SK-N-SH (cell line): Measurements from ENCODE around the gene EIF2B4. TPM values are rescaled to one million over a fixed set of nuclear protein-coding genes. Genes with fewer than 3 reads are reported as not detected.

ENCODE experiments used
- CTCF ChIA-PET: fragments of 300-600, 350-600 bp; formaldehyde crosslinking; extraction: SDS; loops from one replicate; lab custom pipeline; 2021; lab: Yijun Ruan, JAX
- POLR2A ChIA-PET: fragments of 350-600 bp; sonication (Branson Sonifier 250); formaldehyde crosslinking; extraction: SDS; loops from one replicate; lab custom pipeline; 2020; ENCODE audit warnings: antibody characterized with exemption, inconsistent platforms; lab: Yijun Ruan, JAX
- DNase-seq: peaks from one replicate; pipeline ENCODE4 v3.0.0; 2012
- H2AFZ ChIP-seq: fragments of 200-600 bp; sonication (generic); 2 replicates; pipeline ENCODE4 v1.8.1; 2016; ENCODE audit warnings: antibody characterized with exemption, mild to moderate bottlenecking, low read depth
- H3F3A ChIP-seq: fragments of 200-600 bp; sonication (generic); replicated peaks from 2 replicates; pipeline ENCODE3; 2016; ENCODE audit warnings: antibody characterized with exemption, mild to moderate bottlenecking; ENCODE audit not compliant: insufficient read depth
- H3K27ac ChIP-seq, 2 experiments: fragments of 200-500 bp in 1 of 2; fragments of 200-600 bp in 1 of 2; sonication (Bioruptor generic) in 1 of 2; sonication (generic), shearing (Covaris generic) in 1 of 2; 2 replicates each; pipeline versions ENCODE4 v1.5.1 to v1.6.1; 2014 to 2016; ENCODE audit warnings: low read depth in 2 of 2, inconsistent platforms in 1 of 2, low read length in 1 of 2, mild to moderate bottlenecking in 1 of 2, mixed read lengths in 1 of 2
- H3K27me3 ChIP-seq: fragments of 200-600 bp; sonication (generic), shearing (Covaris generic); 2 replicates; pipeline ENCODE4 v1.6.1; 2016; ENCODE audit warnings: mixed run types; ENCODE audit not compliant: insufficient read depth
- H3K36me3 ChIP-seq, 2 experiments: fragments of 200-500 bp in 1 of 2; fragments of 200-600 bp in 1 of 2; sonication (Bioruptor generic) in 1 of 2; sonication (generic) in 1 of 2; replicated peaks in 1 of 2; 2 replicates each; pipeline versions ENCODE3 to v1.5.1; 2014 to 2016; ENCODE audit warnings: low read length in 1 of 2, mild to moderate bottlenecking in 1 of 2; ENCODE audit not compliant: insufficient read depth in 2 of 2, control insufficient read depth in 1 of 2
- H3K4me1 ChIP-seq, 2 experiments: fragments of 200-500 bp in 1 of 2; fragments of 200-600 bp in 1 of 2; sonication (Bioruptor generic) in 1 of 2; sonication (generic), shearing (Covaris generic) in 1 of 2; 2 replicates each; pipeline versions ENCODE4 v1.5.1 to v1.6.1; 2014 to 2016; ENCODE audit warnings: low read depth in 1 of 2, low read length in 1 of 2, mixed run types in 1 of 2; ENCODE audit not compliant: insufficient read depth in 2 of 2, control insufficient read depth in 1 of 2
- H3K4me2 ChIP-seq: fragments of 200-600 bp; sonication (generic), shearing (Covaris generic); 2 replicates; pipeline ENCODE4 v1.6.1; 2017; ENCODE audit warnings: mixed run types
- H3K4me3 ChIP-seq, 2 experiments: fragments of 200-500 bp in 1 of 2; fragments of 200-600 bp in 1 of 2; sonication (Bioruptor generic) in 1 of 2; sonication (generic), shearing (Covaris generic) in 1 of 2; 2 replicates each; pipeline versions ENCODE4 v1.5.1 to v1.8.1; 2014 to 2016; ENCODE audit warnings: low read depth in 2 of 2, inconsistent platforms in 1 of 2, low read length in 1 of 2, mild to moderate bottlenecking in 1 of 2, mixed read lengths in 1 of 2, moderate library complexity in 1 of 2
- H3K79me2 ChIP-seq: fragments of 200-600 bp; sonication (generic); 2 replicates; pipeline ENCODE4 v1.8.1; 2017; ENCODE audit warnings: mild to moderate bottlenecking; ENCODE audit not compliant: insufficient read depth
- H3K9ac ChIP-seq: fragments of 200-600 bp; sonication (generic); 2 replicates; pipeline ENCODE4 v1.6.1; 2017; ENCODE audit warnings: mixed run types
- H3K9me2 ChIP-seq: fragments of 200-600 bp; sonication (generic); 2 replicates; pipeline ENCODE4 v1.6.1; 2017; ENCODE audit warnings: mixed run types
- H3K9me3 ChIP-seq: fragments of 200-600 bp; sonication (generic); 2 replicates; pipeline ENCODE4 v1.6.1; 2017; ENCODE audit warnings: mixed run types, mild to moderate bottlenecking, moderate library complexity
- H4K20me1 ChIP-seq: fragments of 200-600 bp; sonication (generic); 2 replicates; pipeline ENCODE4 v1.6.1; 2017; ENCODE audit warnings: mild to moderate bottlenecking, mixed run types; ENCODE audit not compliant: insufficient read depth
- ELF1 ChIP-seq: IDR thresholded peaks from 2 replicates; pipeline ENCODE4 v1.4.0; 2012
- FOXM1 ChIP-seq: IDR thresholded peaks from 2 replicates; pipeline ENCODE4 v1.4.0; 2012; ENCODE audit warnings: low read depth, mild to moderate bottlenecking
- GATA2 ChIP-seq: sonication (generic); formaldehyde crosslinking; IDR thresholded peaks from 2 replicates; pipeline ENCODE4 v1.5.0; 2020; ENCODE audit warnings: mild to moderate bottlenecking, missing genetic modification reagents
- MEF2A ChIP-seq: IDR thresholded peaks from 2 replicates; pipeline ENCODE4 v1.4.0; 2012; ENCODE audit warnings: low read depth, borderline replicate concordance
- RAD21 ChIP-seq: IDR thresholded peaks from 2 replicates; pipeline ENCODE4 v1.6.1; 2012; ENCODE audit warnings: mild to moderate bottlenecking, low read length
- SMC3 ChIP-seq: IDR thresholded peaks from 2 replicates; pipeline ENCODE4 v1.6.1; 2012; ENCODE audit warnings: low read depth, low read length, improper control_type of control experiment
- WGBS: methylation state at CpG from one replicate; pipeline ENCODE4 v1.1.6; 2017; ENCODE audit warnings: low lambda C conversion rate; 5-methylcytosine and 5-hydroxymethylcytosine counted together
- polyA plus RNA-seq, 3 experiments: library from polyadenylated mRNA; depleted of rRNA; stranded (reverse); fragments of >200 nt; gene quantifications; 2 replicates each; pipeline ENCODE4 v1.2.3, GENCODE V29; 2012
- TF ChIP-seq, protein P1 (sequence below): IDR thresholded peaks from 2 replicates; pipeline ENCODE4 v1.4.0; 2012; ENCODE audit warnings: low read depth
- TF ChIP-seq, protein P2 (sequence below): fragments of 200-600 bp; sonication (generic); IDR thresholded peaks from 2 replicates; pipeline ENCODE4 v1.6.1; 2017; ENCODE audit warnings: antibody characterized with exemption, mild to moderate bottlenecking, moderate library complexity

EIF2B4 gene
- polyA plus RNA-seq, 1 of the 3 experiments (the other 2 are of a cell fraction): 51.7 TPM

DNA sequence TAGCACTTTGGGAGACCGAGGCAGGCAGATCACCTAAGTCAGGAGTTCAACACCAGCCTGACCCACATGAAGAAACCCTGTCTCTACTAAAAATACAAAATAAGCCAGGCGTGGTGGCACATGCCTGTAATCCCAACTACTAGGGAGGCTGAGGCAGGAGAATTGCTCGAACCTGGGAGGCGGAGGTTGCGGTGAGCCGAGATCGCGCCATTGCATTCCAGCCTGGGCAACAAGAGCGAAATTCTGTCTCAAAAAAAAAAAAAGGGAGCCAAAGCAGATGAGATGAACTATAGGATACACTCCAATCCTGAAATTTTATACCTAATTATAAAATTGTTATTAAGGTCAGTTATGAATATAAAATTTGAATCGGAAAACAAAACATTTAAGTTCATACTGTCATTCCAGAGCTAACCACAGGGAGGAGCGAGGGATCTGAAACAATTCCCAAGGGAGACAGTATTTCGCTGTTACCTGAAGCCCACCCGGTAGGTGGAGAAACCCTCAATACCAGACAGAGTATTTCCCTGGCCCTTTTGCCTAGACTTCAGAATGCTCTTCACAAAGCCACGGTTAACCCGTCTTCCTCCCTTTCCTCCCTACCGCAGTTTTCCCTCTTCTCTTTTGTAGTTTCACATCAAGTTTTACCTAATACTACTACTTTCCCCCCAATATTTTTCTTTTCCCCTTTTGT is 37.8 kb upstream of the EIF2B4 start:
- no peak overlapping the region for H2AFZ ChIP-seq
- H3K79me2 ChIP-seq: peaks cover 65% of the 10 kb centered on the region
- no peaks in the 10 kb centered on the region for H3K9me2 ChIP-seq
- H3K9ac ChIP-seq: peak overlapping the region; percentile 94
- H3K36me3 ChIP-seq: peaks cover 0 to 13% of the 10 kb centered on the region in 2 experiments
- H3K4me2 ChIP-seq: peak overlapping the region; percentile 80
- H3K9me3 ChIP-seq: no peaks in the 10 kb centered on the region
- TF ChIP-seq, protein P1, sequence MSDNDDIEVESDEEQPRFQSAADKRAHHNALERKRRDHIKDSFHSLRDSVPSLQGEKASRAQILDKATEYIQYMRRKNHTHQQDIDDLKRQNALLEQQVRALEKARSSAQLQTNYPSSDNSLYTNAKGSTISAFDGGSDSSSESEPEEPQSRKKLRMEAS: no peak
- no peak for TF ChIP-seq ELF1
- TF ChIP-seq, protein P2, sequence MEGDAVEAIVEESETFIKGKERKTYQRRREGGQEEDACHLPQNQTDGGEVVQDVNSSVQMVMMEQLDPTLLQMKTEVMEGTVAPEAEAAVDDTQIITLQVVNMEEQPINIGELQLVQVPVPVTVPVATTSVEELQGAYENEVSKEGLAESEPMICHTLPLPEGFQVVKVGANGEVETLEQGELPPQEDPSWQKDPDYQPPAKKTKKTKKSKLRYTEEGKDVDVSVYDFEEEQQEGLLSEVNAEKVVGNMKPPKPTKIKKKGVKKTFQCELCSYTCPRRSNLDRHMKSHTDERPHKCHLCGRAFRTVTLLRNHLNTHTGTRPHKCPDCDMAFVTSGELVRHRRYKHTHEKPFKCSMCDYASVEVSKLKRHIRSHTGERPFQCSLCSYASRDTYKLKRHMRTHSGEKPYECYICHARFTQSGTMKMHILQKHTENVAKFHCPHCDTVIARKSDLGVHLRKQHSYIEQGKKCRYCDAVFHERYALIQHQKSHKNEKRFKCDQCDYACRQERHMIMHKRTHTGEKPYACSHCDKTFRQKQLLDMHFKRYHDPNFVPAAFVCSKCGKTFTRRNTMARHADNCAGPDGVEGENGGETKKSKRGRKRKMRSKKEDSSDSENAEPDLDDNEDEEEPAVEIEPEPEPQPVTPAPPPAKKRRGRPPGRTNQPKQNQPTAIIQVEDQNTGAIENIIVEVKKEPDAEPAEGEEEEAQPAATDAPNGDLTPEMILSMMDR: peak; percentile 79
- TF ChIP-seq RAD21: peak; percentile 81
- no peak for TF ChIP-seq GATA2 (CRISPR knock-in tag)
- TF ChIP-seq MEF2A: no peak
- TF ChIP-seq SMC3: peak; percentile 66
- peaks cover 53% of the 10 kb centered on the region for H4K20me1 ChIP-seq
- H3K27ac ChIP-seq: peak overlapping the region in 1 of 2 experiments; percentile 82; a peak in 2 of 4 replicates
- ChIA-PET CTCF (interaction anchor here (0.6 to 5.3 kb wide), 31 partner anchors 10 to 275 kb away, joined by 3 to 94 read pairs (median 3); partner anchors contain the start of genes NRBP1, SLC4A1AP, SUPT7L and ZNF513), POLR2A (interaction anchor here (0.6 to 0.9 kb wide), 2 partner anchors 20 to 42 kb away, joined by 3 to 4 read pairs; partner anchors contain the start of gene NRBP1)
- 46% methylated on average over 16 of the region's 16 CpGs for WGBS
- peaks cover 15% of the 10 kb centered on the region for H3F3A ChIP-seq
- no peaks in the 10 kb centered on the region for H3K27me3 ChIP-seq
- H3K4me3 ChIP-seq: peak overlapping the region; percentile 78 to 98
- peaks cover 0 to 6% of the 10 kb centered on the region in 2 experiments; a peak in 2 of 4 replicates for H3K4me1 ChIP-seq
- DNase-seq: peak; percentile 85

DNA sequence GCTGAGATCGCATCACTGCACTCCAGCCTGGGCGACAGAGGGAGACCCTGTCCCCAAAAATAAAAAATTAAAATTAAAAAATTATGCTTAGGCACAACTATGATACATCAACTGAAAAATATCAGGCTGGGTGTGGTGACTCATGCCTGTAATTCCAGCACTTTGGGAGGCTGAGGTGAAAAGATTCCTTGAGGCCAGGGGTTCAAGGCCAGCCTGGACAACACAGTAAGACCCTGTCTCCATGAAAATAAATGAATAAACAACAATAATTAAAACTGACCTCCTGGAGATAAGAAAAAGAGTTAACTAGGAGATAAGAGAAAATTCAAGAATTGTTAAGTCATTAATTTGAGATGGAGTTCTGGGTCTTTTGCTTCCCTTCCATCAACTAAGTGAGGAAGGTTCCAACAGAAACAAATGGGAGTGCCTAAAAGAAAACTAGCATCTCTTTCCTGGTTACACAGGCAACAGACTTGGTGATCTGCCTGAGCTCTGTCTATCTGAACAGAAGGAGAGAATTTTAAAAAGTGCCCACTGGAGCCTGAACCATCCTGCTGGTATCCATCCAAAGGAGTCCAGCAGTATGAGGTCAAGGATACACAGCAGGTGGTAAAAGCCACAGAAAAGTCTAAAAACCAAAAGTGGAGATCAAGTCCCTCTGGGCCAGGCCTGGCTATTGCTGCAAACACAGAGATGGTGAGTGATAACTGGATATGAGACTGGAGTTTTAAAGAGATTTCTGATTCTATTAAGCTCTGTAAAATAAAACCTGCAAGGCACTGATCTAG is 30.4 kb upstream of the EIF2B4 start:
- no peak for DNase-seq
- TF ChIP-seq GATA2 (CRISPR knock-in tag) (peak; percentile 19; the same call in 1 of the 2 replicates), FOXM1 (no peak)
- Histone ChIP-seq H3K27ac (no peak overlapping the region; a peak in 1 of 4 replicates), H3K79me2 (peaks cover 100% of the 10 kb centered on the region), H2AFZ (no peak overlapping the region), H3K4me3 (no peak overlapping the region), H3K27me3 (no peaks in the 10 kb centered on the region), H3K4me2 (no peak overlapping the region; the same call in 1 of the 2 replicates), H3K36me3 (peaks cover 0 to 32% of the 10 kb centered on the region in 2 experiments), H3K9me2 (no peaks in the 10 kb centered on the region), H3F3A (no peaks in the 10 kb centered on the region), H3K4me1 (no peaks in the 10 kb centered on the region; a peak in 1 of 4 replicates), H3K9ac (no peak overlapping the region), H3K9me3 (no peaks in the 10 kb centered on the region), H4K20me1 (peaks cover 85% of the 10 kb centered on the region)
- POLR2A ChIA-PET: interaction anchor here (0.7 to 1.4 kb wide), 3 partner anchors 9 to 29 kb away, joined by 3 read pairs; partner anchors contain the start of genes NRBP1 and PPM1G
- 100% methylated on average over 2 of the region's 2 CpGs for WGBS
- CTCF ChIA-PET: interaction anchor here (1.1 to 2.2 kb wide), 4 partner anchors 9 to 283 kb away, joined by 3 to 9 read pairs (median 4); partner anchors contain the start of genes PPM1G and ZNF513
